Tibial artery (tissue), 4 donors: ENCODE data around the gene BANP.
"Not testable (repeated sequence)": the region's sequence is repeated elsewhere in the genome, so short reads cannot be mapped to it uniquely, and the experiment has no call there.

Experiments
- DNase-seq, 2 donors: peaks; one replicate each; pipeline ENCODE4 v3.0.0-alpha.2; 2019
- H3K27ac ChIP-seq, 2 donors: fragments of 200-600 bp; sonication (generic) in 1 of 2; 1 replicate in 1 of 2; 2 replicates in 1 of 2; pipeline ENCODE4 v1.5.1; 2018 to 2019; ENCODE audit warnings: mild to moderate bottlenecking in 1 of 2
- H3K27me3 ChIP-seq, 2 donors: fragments of 200-600 bp; sonication (generic) in 1 of 2; one replicate each; pipeline versions ENCODE4 v1.5.1 to v1.6.0; 2016 to 2019
- H3K36me3 ChIP-seq, 3 donors: fragments of 200-600 bp; sonication (generic) in 2 of 3; one replicate each; pipeline ENCODE4 v1.5.1; 2016 to 2019; ENCODE audit warnings: mild to moderate bottlenecking in 2 of 3
- H3K4me1 ChIP-seq, 4 donors: fragments of 200-600 bp; sonication (generic) in 2 of 4; 1 replicate in 3 of 4; 2 replicates in 1 of 4; pipeline ENCODE4 v1.5.1; 2016 to 2019
- H3K4me3 ChIP-seq, 2 donors: fragments of 200-600 bp; sonication (generic) in 1 of 2; 1 replicate in 1 of 2; 2 replicates in 1 of 2; pipeline ENCODE4 v1.5.1; 2018 to 2019; ENCODE audit warnings: mild to moderate bottlenecking in 2 of 2
- H3K9me3 ChIP-seq, 3 donors: fragments of 200-600 bp; sonication (generic) in 1 of 3; one replicate each; pipeline ENCODE4 v1.5.1; 2016 to 2019
- CTCF ChIP-seq, 2 experiments: fragments of 200-600 bp in 1 of 2; fragments of 450-650 bp in 1 of 2; IDR thresholded peaks; one replicate each; pipeline ENCODE4 v1.5.1; 2017 to 2019; ENCODE audit warnings: antibody characterized with exemption in 2 of 2, mild to moderate bottlenecking in 1 of 2, moderate library complexity in 1 of 2
- intact Hi-C: fragments of 100-400 bp; cut with DNase I; formaldehyde crosslinking; loops from one replicate; pipeline ENCODE4 v1.15.0; 2023; ENCODE audit warnings: low total_unique reads

The BANP gene

GRCh38 chr16:87993901-87994300 is 42.7 kb downstream of the BANP start:
- intact Hi-C loops, result no loop called here
- TF ChIP-seq CTCF (IDR thresholded peaks at IDR 0.05), result no peak

GRCh38 chr16:87995644-87996043 is 44.4 kb downstream of the BANP start:
- no peaks in the 10 kb centered on the region for H3K4me1 ChIP-seq
- no peak for TF ChIP-seq CTCF (IDR thresholded peaks at IDR 0.05)
- no peak overlapping the region for H3K27ac ChIP-seq
- H3K4me3 ChIP-seq, result no peak overlapping the region
- no peaks in the 10 kb centered on the region for H3K27me3 ChIP-seq
- H3K36me3 ChIP-seq, result peaks cover 2 to 23% (median 10%) of the 10 kb centered on the region in 3 donors
- intact Hi-C loops, result no loop called here
- DNase-seq, result peak in 1 of 2 donors; percentile 58
- H3K9me3 ChIP-seq, result no peaks in the 10 kb centered on the region

More at GRCh38 chr16:87993901-87994300, 42.7 kb downstream of the BANP start:
- DNase-seq, result peak in 1 of 2 donors; percentile 24
- Histone ChIP-seq H3K9me3 (no peaks in the 10 kb centered on the region), H3K27ac (no peak overlapping the region), H3K27me3 (no peaks in the 10 kb centered on the region), H3K36me3 (peaks cover 4 to 30% (median 12%) of the 10 kb centered on the region in 3 donors), H3K4me1 (no peaks in the 10 kb centered on the region), H3K4me3 (no peak overlapping the region)

GRCh38 chr16:87996962-87997880 is 46.0 kb downstream of the BANP start:
- no peaks in the 10 kb centered on the region for H3K4me1 ChIP-seq
- H3K36me3 ChIP-seq, result peaks cover 0 to 20% (median 7%) of the 10 kb centered on the region in 3 donors
- intact Hi-C loops, result no loop called here
- TF ChIP-seq CTCF (IDR thresholded peaks at IDR 0.05), result no peak
- no peak overlapping the region for H3K27ac ChIP-seq
- no peaks in the 10 kb centered on the region for H3K9me3 ChIP-seq
- H3K27me3 ChIP-seq, result no peaks in the 10 kb centered on the region
- no peak overlapping the region for H3K4me3 ChIP-seq
- peak in 1 of 2 donors; percentile 12 for DNase-seq

GRCh38 chr16:87998184-87998793 is 47.1 kb downstream of the BANP start:
- H3K4me1 ChIP-seq, H3K9me3 ChIP-seq, H3K27ac ChIP-seq, intact Hi-C loops, H3K27me3 ChIP-seq, H3K4me3 ChIP-seq: not testable (repeated sequence)
- peak in 1 of 2 donors; percentile 42 for DNase-seq
- H3K36me3 ChIP-seq, result peaks cover 0 to 21% (median 7%) of the 10 kb centered on the region in 3 donors

GRCh38 chr16:87998992-87999391 is 47.8 kb downstream of the BANP start:
- H3K4me3 ChIP-seq, H3K27ac ChIP-seq, H3K27me3 ChIP-seq, intact Hi-C loops, H3K9me3 ChIP-seq, H3K4me1 ChIP-seq: not testable (repeated sequence)
- DNase-seq, result peak in 1 of 2 donors; percentile 35
- peaks cover 0 to 23% (median 6%) of the 10 kb centered on the region in 3 donors for H3K36me3 ChIP-seq

- Histone ChIP-seq H3K4me1 (no peaks in the 10 kb centered on the region), H3K9me3 (no peaks in the 10 kb centered on the region), H3K27me3 (no peaks in the 10 kb centered on the region), H3K27ac (no peak overlapping the region), H3K36me3 (peaks cover 11 to 45% (median 24%) of the 10 kb centered on the region in 3 donors), H3K4me3 (no peak overlapping the region)
- no peak for TF ChIP-seq CTCF (IDR thresholded peaks at IDR 0.05)
- intact Hi-C loops, result no loop called here
- no peak for DNase-seq
Observed at GRCh38 chr16:88002211-88002610, 51.0 kb downstream of the BANP start.
